GM12872 (cell line): ENCODE data around the gene CLK2.

ENCODE experiments used
- TF ChIP-seq, protein P1 (sequence below): IDR thresholded peaks from 3 replicates; pipeline ENCODE4 v1.5.1; 2011; ENCODE audit warnings: low read depth, mild to moderate bottlenecking, low read length, moderate library complexity; ENCODE audit not compliant: insufficient read depth

Gene CLK2

DNA sequence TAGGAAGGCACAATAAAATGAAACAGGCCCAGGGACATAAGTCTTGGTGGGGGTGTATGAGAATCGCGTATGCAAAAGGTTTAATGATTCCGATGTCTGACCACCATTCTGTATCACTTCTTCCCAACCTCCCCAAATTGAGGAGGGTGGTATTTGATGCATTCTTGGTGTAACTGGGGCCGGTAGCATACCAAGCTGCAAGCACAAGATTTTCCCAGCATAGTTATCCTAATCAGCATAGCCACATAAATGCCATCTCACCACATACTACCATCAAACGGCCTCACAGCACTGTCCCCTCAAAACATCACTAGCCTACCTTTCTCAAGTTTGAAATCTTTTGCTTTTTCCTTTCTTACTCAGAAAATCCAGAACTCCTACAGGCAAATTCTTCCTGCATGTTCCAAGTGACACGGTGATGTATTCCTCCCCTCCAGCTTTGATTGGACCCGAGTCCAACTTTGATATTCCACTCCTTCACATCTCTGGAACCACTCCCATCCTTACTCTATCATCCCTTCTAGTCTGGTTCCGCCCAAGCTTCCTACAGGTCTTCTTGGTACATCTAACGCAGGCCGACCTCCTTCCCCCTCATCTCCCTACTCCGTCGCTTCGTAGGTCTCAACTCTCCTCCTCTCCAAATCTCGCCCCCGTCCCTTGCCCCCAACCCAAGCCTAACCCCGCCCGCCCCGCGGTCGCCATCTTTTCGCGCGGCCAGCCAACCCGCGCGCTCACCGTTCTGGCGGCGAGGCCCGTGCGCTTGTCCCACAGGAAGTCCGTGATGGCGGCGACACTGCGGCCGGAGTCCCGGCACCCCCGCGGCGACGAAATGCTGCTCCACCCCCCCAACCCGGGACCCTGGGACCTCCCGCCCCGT is 600 bp downstream of the CLK2 start:
- TF ChIP-seq, protein P1, sequence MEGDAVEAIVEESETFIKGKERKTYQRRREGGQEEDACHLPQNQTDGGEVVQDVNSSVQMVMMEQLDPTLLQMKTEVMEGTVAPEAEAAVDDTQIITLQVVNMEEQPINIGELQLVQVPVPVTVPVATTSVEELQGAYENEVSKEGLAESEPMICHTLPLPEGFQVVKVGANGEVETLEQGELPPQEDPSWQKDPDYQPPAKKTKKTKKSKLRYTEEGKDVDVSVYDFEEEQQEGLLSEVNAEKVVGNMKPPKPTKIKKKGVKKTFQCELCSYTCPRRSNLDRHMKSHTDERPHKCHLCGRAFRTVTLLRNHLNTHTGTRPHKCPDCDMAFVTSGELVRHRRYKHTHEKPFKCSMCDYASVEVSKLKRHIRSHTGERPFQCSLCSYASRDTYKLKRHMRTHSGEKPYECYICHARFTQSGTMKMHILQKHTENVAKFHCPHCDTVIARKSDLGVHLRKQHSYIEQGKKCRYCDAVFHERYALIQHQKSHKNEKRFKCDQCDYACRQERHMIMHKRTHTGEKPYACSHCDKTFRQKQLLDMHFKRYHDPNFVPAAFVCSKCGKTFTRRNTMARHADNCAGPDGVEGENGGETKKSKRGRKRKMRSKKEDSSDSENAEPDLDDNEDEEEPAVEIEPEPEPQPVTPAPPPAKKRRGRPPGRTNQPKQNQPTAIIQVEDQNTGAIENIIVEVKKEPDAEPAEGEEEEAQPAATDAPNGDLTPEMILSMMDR: no peak

DNA sequence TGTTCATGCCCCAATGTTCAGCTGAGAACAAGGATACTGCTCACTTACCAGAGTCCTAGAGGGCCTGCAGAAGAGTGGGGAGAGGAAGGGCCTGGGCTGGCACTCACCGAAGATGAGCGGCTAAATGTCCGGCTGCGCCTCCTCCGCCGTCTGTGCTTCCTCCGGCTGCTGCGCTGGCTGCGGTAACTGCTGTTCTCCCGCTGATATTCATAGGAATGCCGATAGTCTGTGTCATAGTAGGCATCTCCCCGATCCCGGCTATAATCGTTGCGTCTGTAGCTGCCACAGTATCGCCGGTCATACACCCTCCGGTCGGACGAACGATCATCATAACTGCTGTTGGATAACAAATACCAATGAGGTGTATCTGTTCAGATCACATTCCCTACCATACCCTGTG is 3.9 kb downstream of the CLK2 start:
- TF ChIP-seq, protein P1: no peak

DNA sequence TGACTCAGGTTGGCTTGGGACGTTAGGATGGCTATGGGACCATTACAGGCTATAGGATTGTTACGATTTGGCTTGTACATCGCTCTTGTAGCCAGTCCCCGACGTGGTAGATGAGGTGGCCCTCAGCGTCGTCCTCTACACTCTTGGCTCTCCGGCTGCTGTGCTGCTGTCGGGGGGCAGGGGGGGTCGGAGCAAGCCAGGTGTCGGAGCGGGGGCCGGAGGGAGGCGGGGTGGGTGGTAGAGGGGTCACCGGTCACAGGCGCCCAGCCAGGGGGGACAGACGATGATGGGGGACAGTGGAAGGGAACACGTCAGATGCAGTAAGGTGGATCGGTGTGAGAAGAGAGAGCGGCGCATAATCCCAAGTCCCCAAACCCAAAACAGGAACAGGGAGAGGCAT is 4.7 kb downstream of the CLK2 start:
- TF ChIP-seq, protein P1: no peak

DNA sequence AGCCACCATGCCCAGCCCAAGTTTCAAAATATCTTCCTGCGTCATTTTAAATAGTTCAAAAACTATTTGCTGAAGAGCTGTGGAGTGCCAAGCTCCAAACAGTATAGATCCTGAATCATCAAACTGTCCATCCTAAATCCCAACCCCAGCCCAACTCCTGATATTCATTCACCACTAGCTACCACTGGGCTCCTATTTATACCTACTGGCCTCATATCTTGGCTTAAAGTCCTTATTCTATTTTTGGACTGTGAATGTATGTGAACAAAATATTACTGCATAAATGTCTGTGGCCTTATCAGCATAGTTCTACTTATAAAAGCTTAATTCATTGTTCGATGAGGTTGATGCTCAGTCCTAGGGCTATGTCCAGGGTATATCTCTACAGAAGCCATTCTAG is 5.9 kb downstream of the CLK2 start:
- TF ChIP-seq, protein P1: no peak

DNA sequence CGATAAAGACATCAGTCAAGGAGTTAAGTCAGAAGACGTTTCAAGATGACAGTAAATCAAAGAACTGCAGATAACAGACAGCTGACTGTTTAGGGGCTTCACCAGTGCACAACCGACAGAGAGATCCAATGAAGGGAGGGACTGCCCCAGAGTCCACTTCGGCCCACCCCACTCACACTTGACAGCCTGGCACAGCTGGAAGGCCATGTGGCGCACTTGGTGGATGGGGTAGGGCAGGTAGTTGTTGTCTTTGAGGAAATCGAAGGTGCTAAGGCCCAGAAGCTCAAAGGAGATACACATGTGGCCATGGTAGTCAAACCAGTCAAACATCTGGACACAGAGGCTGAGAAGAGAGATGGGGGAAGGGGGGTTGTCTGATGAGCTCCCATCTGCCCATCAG is 6.8 kb downstream of the CLK2 start:
- TF ChIP-seq, protein P1: no peak

DNA sequence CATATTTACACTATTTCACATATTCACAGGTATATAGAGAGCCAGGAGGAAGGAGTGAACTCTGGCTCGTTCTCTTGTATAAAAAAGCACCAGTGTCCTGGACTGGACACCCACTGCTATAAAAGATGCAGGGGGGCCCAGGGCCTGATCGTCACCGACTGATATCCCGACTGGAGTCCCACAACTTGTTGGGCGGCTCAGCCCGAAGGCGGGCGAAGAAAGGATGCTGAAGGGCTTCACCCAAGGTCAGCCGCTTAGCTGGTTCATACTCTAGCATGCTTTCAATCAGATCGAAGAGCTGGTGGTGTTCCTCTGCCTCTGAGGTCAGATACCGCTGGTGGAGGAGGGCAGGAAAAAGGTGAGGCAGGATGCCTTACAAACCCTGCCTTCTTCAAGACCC is 10.2 kb downstream of the CLK2 start:
- TF ChIP-seq, protein P1: no peak

DNA sequence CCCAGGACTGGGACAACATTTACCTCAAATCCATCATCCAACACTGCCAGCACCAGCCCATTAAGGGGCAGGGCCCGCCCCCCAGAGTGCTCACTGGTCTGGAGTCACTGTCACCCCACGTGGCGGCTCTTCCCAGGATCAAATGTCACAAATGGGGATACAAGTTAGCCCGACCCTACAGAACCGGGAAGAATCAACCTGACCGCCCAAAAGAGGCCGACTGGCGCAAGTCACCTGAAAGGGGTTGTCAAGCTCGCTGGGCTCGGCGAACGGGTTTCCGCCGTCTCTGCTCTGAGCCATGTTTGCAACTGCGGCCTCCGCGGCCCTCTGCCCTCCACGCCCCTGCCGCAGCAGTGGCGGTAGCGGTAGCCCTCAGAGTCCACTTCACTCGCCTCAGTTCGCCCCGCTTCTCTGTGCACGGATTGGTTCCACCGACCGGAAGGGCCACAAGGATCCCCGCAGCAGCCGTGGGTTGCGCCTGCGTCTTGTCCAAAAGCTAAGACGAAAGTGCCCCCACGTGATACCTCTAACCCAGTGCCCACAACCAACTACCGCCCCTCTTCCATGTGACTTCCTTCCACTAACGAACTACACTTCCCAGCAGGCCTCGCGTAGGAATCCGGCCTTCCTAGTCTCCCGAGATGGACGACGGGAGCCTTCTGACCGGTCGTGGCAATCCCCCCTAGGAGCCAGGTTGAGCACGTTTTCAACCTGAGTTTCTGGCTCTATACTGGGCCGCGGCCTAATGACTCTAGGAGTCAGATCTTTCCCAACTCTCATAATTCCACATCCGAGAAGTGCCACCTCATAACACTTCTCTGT is 11.2 kb downstream of the CLK2 start, which contains the start of gene SCAMP3:
TSS of gene SCAMP3 (minus strand) at position 509 of the 822 bp plus-strand sequence. CDS start at position 300, 209 bp downstream.
- TF ChIP-seq, protein P1: no peak
